Heart right ventricle (tissue), 16 donors: ENCODE measurements around the gene TAX1BP1. TPM values are rescaled to one million over a fixed set of nuclear protein-coding genes. Genes with fewer than 3 reads are reported as not detected.

Experiments
- ATAC-seq, 8 donors: fragments of 200-7000 bp; cut with Tn5 transposase; one replicate each; pipeline ENCODE4 v1.9.1; 2020; ENCODE audit warnings: mild to moderate bottlenecking in 8 of 8, moderate library complexity in 8 of 8, moderate number of reproducible peaks in 1 of 8
- DNase-seq, 2 donors: peaks; one replicate each; pipeline ENCODE4 v3.0.0-alpha.2; 2020
- H3K27ac ChIP-seq, 10 donors: fragments of 200-600 bp; sonication (generic) in 2 of 10; one replicate each; pipeline versions ENCODE4 v1.5.0 to v1.8.0; 2020 to 2022; ENCODE audit warnings: mild to moderate bottlenecking in 3 of 10
- H3K27me3 ChIP-seq, 7 donors: fragments of 200-600 bp; one replicate each; pipeline ENCODE4 v1.8.0; 2021 to 2022; ENCODE audit warnings: mild to moderate bottlenecking in 2 of 7
- H3K36me3 ChIP-seq, 9 donors: fragments of 200-600 bp; sonication (generic) in 1 of 9; one replicate each; pipeline versions ENCODE4 v1.5.0 to v1.8.0; 2020 to 2022; ENCODE audit warnings: mild to moderate bottlenecking in 2 of 9
- H3K4me1 ChIP-seq, 9 donors: fragments of 200-600 bp; sonication (generic) in 1 of 9; one replicate each; pipeline versions ENCODE4 v1.5.0 to v1.8.0; 2020 to 2022; ENCODE audit warnings: mild to moderate bottlenecking in 4 of 9
- H3K4me3 ChIP-seq, 10 donors: fragments of 200-600 bp; sonication (generic) in 2 of 10; one replicate each; pipeline versions ENCODE4 v1.5.0 to v1.8.0; 2020 to 2022; ENCODE audit warnings: mild to moderate bottlenecking in 7 of 10, moderate library complexity in 2 of 10
- H3K9me3 ChIP-seq, 11 donors: fragments of 200-600 bp in 10 of 11; sonication (generic) in 2 of 11; one replicate each; pipeline versions ENCODE4 v1.5.0 to v1.8.0; 2013 to 2022; ENCODE audit warnings: mild to moderate bottlenecking in 2 of 11, control low read depth in 1 of 11, moderate library complexity in 1 of 11
- CTCF ChIP-seq, 9 donors: fragments of 200-600 bp; sonication (generic) in 2 of 9; IDR thresholded peaks; one replicate each; pipeline versions ENCODE4 v1.5.0 to v1.8.0; 2021 to 2022; ENCODE audit warnings: antibody characterized with exemption in 9 of 9, mild to moderate bottlenecking in 5 of 9, moderate library complexity in 1 of 9
- WGBS, 2 donors: extraction: QIAGEN DNeasy Blood & Tissue Kit; methylation state at CpG; one replicate each; pipeline ENCODE4 v1.1.7; 2013; ENCODE audit warnings: inconsistent platforms in 1 of 2; 5-methylcytosine and 5-hydroxymethylcytosine counted together
- intact Hi-C, 10 donors: fragments of 100-400 bp; cut with DNase I; formaldehyde crosslinking; loops; one replicate each; pipeline versions ENCODE4 v1.11.1 to v1.14.2; 2022
- polyA plus RNA-seq, 2 donors: library from polyadenylated mRNA; stranded (reverse); fragments of 200-250 nt; gene quantifications; one replicate each; pipeline ENCODE4 v1.2.3, GENCODE V29; 2013
- total RNA-seq, 10 donors: library from RNA; stranded (reverse); fragmentation: NEBNext Ultra II Directional in 3 of 10; extraction: Animal tissue kit (Norgen Biotek cat#: 25700) in 3 of 10; gene quantifications; one replicate each; pipeline versions ENCODE4 v1.2.1 to v1.2.4, GENCODE V29; 2021 to 2023
- donor health status: Arrhythmogenic right ventricular cardiomyopathy.
- donor health status: ischemic (EF 13 %, LVEDD 7.1; RV severe dilation, severe dysfunction).
- donor health status: healthy with polysubstance abuse.
- donor health status: DM: no; HTN: yes; CAD: no.
- donor health status: DM: no; HTN: no; CAD: no.
- donor health status: ischemic (EF 25% LVEDD 6.9; RV normal size, moderate dysfunction).
- donor health status: ischemic (EF 25% LVEDD 5.7; RV mildly dilated, moderate dysfunction).
- donor health status: healthy.
- donor health status: DM: yes; HTN: yes; CAD: no.
- donor health status: Ischemic cardiomyopathy.
- donor health status: ischemic (EF 35%, LVEDD 5.7; RV mildly dilated, moderate dysfunction).
- donor health status: nonischemic (EF 11% LVEDD 7.7; RV severe dilation, severe dysfunction).
- donor health status: DM: yes; HTN: yes; CAD: no.
- donor health status: PGD.
- donor health status: ischemic (EF 29% LVEDD 5.4; RV normal size, mild dysfunction).
- donor health status: nonischemic (EF 23%, LVEDD 6.1; RV moderate dilation, normal function).

The TAX1BP1 gene
- total and polyA plus RNA-seq, 12 donors, result 54.0 to 190 (median 165) TPM

- Histone ChIP-seq H3K4me3 (no peak overlapping the region), H3K27ac (no peak overlapping the region), H3K4me1 (peaks cover 0 to 4% (median under 1%) of the 10 kb centered on the region in 9 donors), H3K9me3 (no peaks in the 10 kb centered on the region), H3K36me3 (peaks cover 0 to 15% (median 0%) of the 10 kb centered on the region in 9 donors), H3K27me3 (no peaks in the 10 kb centered on the region)
- no peak for DNase-seq
- no peak for ATAC-seq
- intact Hi-C loops, result no loop called here
- WGBS, 2 donors, result 88 to 91% methylated on average over 17 of the region's 17 CpGs
- no peak for TF ChIP-seq CTCF (IDR thresholded peaks at IDR 0.05)
Observed at GRCh38 chr7:27866828-27867672, 127.1 kb downstream of the TAX1BP1 start.

DNA sequence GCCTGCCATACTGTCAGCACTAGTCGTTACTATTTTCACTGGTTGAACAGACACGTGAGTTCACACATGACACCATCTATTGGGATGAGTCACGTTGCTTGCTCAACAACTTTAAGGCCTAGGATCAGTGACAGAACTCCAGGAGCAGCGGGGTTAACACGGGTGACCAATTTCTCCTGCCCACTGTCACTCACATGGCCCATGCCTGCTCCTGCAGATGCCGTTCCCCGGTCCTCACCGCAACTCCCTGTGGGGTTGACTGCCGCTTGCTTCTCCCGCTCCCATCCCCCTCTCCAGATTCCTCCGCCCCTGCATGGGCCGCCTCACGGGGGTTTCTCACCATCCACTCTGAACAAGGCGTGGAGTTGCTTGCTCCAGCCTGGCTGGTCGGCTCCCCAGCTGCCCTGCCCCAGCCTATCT, 128.2 kb downstream of the TAX1BP1 start:
- no peaks in the 10 kb centered on the region for H3K9me3 ChIP-seq
- ATAC-seq (no peak), DNase-seq (no peak)
- H3K4me3 ChIP-seq, result no peak overlapping the region
- H3K27me3 ChIP-seq, result no peaks in the 10 kb centered on the region
- H3K36me3 ChIP-seq, result peaks cover 0 to 15% (median 0%) of the 10 kb centered on the region in 9 donors
- intact Hi-C loops, result no loop called here
- H3K27ac ChIP-seq, result no peak overlapping the region
- H3K4me1 ChIP-seq, result peaks cover 0 to 15% (median 11%) of the 10 kb centered on the region in 9 donors
- 82 to 88% methylated on average over 15 of the region's 15 CpGs for WGBS, 2 donors
- no peak for TF ChIP-seq CTCF (IDR thresholded peaks at IDR 0.05)

DNA sequence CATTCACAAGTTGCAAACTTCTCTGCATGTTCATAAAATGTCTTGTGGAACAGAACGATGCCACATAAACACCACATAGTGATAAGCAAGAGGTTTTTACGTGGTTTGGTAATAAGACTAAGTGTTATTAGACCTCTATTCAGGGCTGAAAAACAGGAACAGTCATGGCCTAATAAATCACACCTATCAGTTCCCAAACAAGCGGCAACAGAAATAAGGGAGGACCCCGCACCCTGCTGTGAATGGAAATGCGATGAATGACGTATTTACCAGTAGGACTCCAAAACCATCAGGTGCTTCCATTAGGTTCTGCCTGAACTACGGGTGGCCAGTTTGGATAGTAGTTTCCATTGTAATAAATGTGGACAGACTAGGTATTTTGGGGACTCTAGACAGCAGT, 129.1 kb downstream of the TAX1BP1 start:
- DNase-seq (no peak), ATAC-seq (no peak)
- peaks cover 0 to 24% (median 18%) of the 10 kb centered on the region in 9 donors for H3K4me1 ChIP-seq
- no peaks in the 10 kb centered on the region for H3K9me3 ChIP-seq
- H3K4me3 ChIP-seq, result no peak overlapping the region
- no peak overlapping the region for H3K27ac ChIP-seq
- no peak for TF ChIP-seq CTCF (IDR thresholded peaks at IDR 0.05)
- no peaks in the 10 kb centered on the region for H3K27me3 ChIP-seq
- peaks cover 0 to 15% (median 0%) of the 10 kb centered on the region in 9 donors for H3K36me3 ChIP-seq
- intact Hi-C loops, result no loop called here
- 94 to 96% methylated on average over 7 of the region's 7 CpGs for WGBS, 2 donors

DNA sequence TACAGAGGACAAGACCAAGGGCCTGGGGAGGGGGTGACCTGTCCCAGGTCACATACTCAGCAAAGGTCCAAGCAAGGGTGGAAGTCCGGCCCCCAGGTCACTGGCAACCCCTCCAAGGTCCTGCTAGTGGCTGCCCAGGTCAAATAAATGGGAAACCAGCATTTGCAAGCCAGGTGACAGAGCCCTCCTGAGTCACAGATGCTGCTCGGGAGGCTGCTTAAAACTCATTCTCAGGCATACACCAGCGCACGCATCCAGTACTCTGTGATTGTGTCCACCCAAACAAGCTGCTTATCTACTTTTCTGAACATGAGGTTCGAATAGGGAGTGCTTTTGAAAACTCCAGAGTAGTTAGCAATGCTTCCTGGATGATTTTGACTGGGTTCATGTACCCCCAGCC, 130.6 kb downstream of the TAX1BP1 start:
- intact Hi-C loops, result no loop called here
- Histone ChIP-seq H3K27ac (no peak overlapping the region), H3K27me3 (no peaks in the 10 kb centered on the region), H3K36me3 (peaks cover 0 to 14% (median 0%) of the 10 kb centered on the region in 9 donors), H3K4me3 (no peak overlapping the region), H3K9me3 (no peaks in the 10 kb centered on the region), H3K4me1 (peaks cover 2 to 37% (median 28%) of the 10 kb centered on the region in 9 donors)
- ATAC-seq, result no peak
- no peak for TF ChIP-seq CTCF (IDR thresholded peaks at IDR 0.05)
- WGBS, 2 donors, result 91 to 94% methylated on average over 5 of the region's 5 CpGs
- DNase-seq, result no peak
